Esophagus squamous epithelium (tissue), 5 donors: Measurements from ENCODE around the gene ALDH3A2. TPM values are rescaled to one million over a fixed set of nuclear protein-coding genes. Genes with fewer than 3 reads are reported as not detected.

Experiments used
- DNase-seq: peaks from one replicate; lab custom pipeline; 2025; lab: John Stamatoyannopoulos, UW
- H3K27ac ChIP-seq, 4 donors: fragments of 200-600 bp; sonication (generic); one replicate each; pipeline ENCODE4 v1.5.1; 2016 to 2019; ENCODE audit warnings: mild to moderate bottlenecking in 1 of 4
- H3K27me3 ChIP-seq, 4 donors: fragments of 200-600 bp; sonication (generic); 1 replicate in 3 of 4; 2 replicates in 1 of 4; pipeline versions ENCODE4 v1.5.1 to v1.6.0; 2017 to 2021; ENCODE audit warnings: antibody characterized with exemption in 1 of 4
- H3K36me3 ChIP-seq, 3 donors: fragments of 200-600 bp; sonication (generic); one replicate each; pipeline ENCODE4 v1.5.1; 2016 to 2019
- H3K4me1 ChIP-seq, 3 donors: fragments of 200-600 bp; sonication (generic); one replicate each; pipeline ENCODE4 v1.5.1; 2017 to 2019
- H3K4me3 ChIP-seq, 4 donors: fragments of 200-600 bp; sonication (generic); 1 replicate in 3 of 4; 2 replicates in 1 of 4; pipeline ENCODE4 v1.5.1; 2016 to 2019; ENCODE audit warnings: mild to moderate bottlenecking in 2 of 4, moderate library complexity in 1 of 4
- H3K9me3 ChIP-seq, 3 donors: fragments of 200-600 bp; sonication (generic); one replicate each; pipeline ENCODE4 v1.5.1; 2016 to 2019
- CTCF ChIP-seq, 6 experiments: fragments of 450-650 bp in 4 of 6; fragments of 200-600 bp in 2 of 6; sonication (generic) in 2 of 6; IDR thresholded peaks; one replicate each; pipeline ENCODE4 v1.5.1; 2016 to 2019; ENCODE audit warnings: antibody characterized with exemption in 6 of 6, mild to moderate bottlenecking in 4 of 6, moderate library complexity in 4 of 6
- POLR2A ChIP-seq, 4 donors: fragments of 450-650 bp; IDR thresholded peaks; one replicate each; pipeline ENCODE4 v1.6.1; 2017; ENCODE audit warnings: antibody characterized with exemption in 4 of 4, mild to moderate bottlenecking in 4 of 4, moderate library complexity in 3 of 4
- WGBS, 2 donors: methylation state at CpG; one replicate each; pipeline ENCODE4 v1.1.5; 2018; 5-methylcytosine and 5-hydroxymethylcytosine counted together
- intact Hi-C: fragments of 100-400 bp; cut with DNase I; formaldehyde crosslinking; loops from one replicate; pipeline ENCODE4 v1.15.0; 2022
- total RNA-seq, 4 donors: library from RNA; depleted of rRNA; stranded (reverse); fragments of >200 nt; gene quantifications; one replicate each; pipeline ENCODE4 v1.1.0, GENCODE V29; 2016
- donor health status: DM: yes; HTN: yes; CAD: no.

ALDH3A2 gene
- total RNA-seq, 4 donors from 2014 or later = 169 to 351 (median 305) TPM

- intact Hi-C loops = no loop called here
- no peak for DNase-seq
- 27 to 55% methylated on average over 4 of the region's 4 CpGs for WGBS, 2 donors
- Histone ChIP-seq H3K4me1 (peaks cover 8 to 100% (median 28%) of the 10 kb centered on the region in 3 donors), H3K36me3 (peaks cover 5 to 67% (median 10%) of the 10 kb centered on the region in 3 donors), H3K9me3 (no peaks in the 10 kb centered on the region), H3K27ac (peak overlapping the region; percentile 8 to 70 (median 65)), H3K27me3 (no peaks in the 10 kb centered on the region), H3K4me3 (no peak overlapping the region)
- TF ChIP-seq CTCF (IDR thresholded peaks at IDR 0.05) = no peak
- no peak for TF ChIP-seq POLR2A (IDR thresholded peaks at IDR 0.05)
Observed at GRCh38 chr17:19654896-19655295, 6.3 kb downstream of the ALDH3A2 start.

GRCh38 chr17:19656336-19656735, 7.8 kb downstream of the ALDH3A2 start:
- DNase-seq = no peak
- Histone ChIP-seq H3K9me3 (no peaks in the 10 kb centered on the region), H3K4me3 (no peak overlapping the region), H3K4me1 (peaks cover 5 to 96% (median 23%) of the 10 kb centered on the region in 3 donors), H3K27me3 (no peaks in the 10 kb centered on the region), H3K27ac (peak overlapping the region in 2 of 4 donors; percentile 64 to 69), H3K36me3 (peaks cover 5 to 81% (median 10%) of the 10 kb centered on the region in 3 donors)
- intact Hi-C loops = no loop called here
- no peak for TF ChIP-seq CTCF (IDR thresholded peaks at IDR 0.05)
- no peak for TF ChIP-seq POLR2A (IDR thresholded peaks at IDR 0.05)
- WGBS, 2 donors = 68 to 86% methylated on average over 4 of the region's 4 CpGs

- no peaks in the 10 kb centered on the region for H3K9me3 ChIP-seq
- H3K4me3 ChIP-seq = no peak overlapping the region
- no peaks in the 10 kb centered on the region for H3K27me3 ChIP-seq
- no peak for DNase-seq
- H3K27ac ChIP-seq = peak overlapping the region in 2 of 4 donors; percentile 64 to 69
- 54 to 61% methylated on average over 3 to 4 of the region's 4 CpGs for WGBS, 2 donors
- peaks cover 5 to 88% (median 10%) of the 10 kb centered on the region in 3 donors for H3K36me3 ChIP-seq
- H3K4me1 ChIP-seq = peaks cover 5 to 89% (median 17%) of the 10 kb centered on the region in 3 donors
- TF ChIP-seq POLR2A (IDR thresholded peaks at IDR 0.05) = no peak
- no peak for TF ChIP-seq CTCF (IDR thresholded peaks at IDR 0.05)
- intact Hi-C loops = no loop called here
Observed at GRCh38 chr17:19656851-19657581, 8.5 kb downstream of the ALDH3A2 start.

GRCh38 chr17:19659366-19660177, 11.0 kb downstream of the ALDH3A2 start:
- peaks cover 11 to 95% (median 12%) of the 10 kb centered on the region in 3 donors for H3K36me3 ChIP-seq
- no peak for DNase-seq

More at GRCh38 chr17:19659366-19660177, 11.0 kb downstream of the ALDH3A2 start:
- WGBS, 2 donors = 53 to 66% methylated on average over 6 to 7 of the region's 7 CpGs
- H3K4me3 ChIP-seq = no peak overlapping the region
- no peaks in the 10 kb centered on the region for H3K9me3 ChIP-seq
- H3K4me1 ChIP-seq = peaks cover 0 to 64% (median 6%) of the 10 kb centered on the region in 3 donors
- H3K27ac ChIP-seq = peak overlapping the region in 3 of 4 donors; percentile 3 to 27 (median 17)
- H3K27me3 ChIP-seq = no peaks in the 10 kb centered on the region
- TF ChIP-seq CTCF (IDR thresholded peaks at IDR 0.05) (no peak), POLR2A (IDR thresholded peaks at IDR 0.05) (no peak)
- intact Hi-C loops = no loop called here
